Stimulated activated CD4-positive, alpha-beta T cell treated with anti-CD3 and anti-CD28 coated beads, Interleukin-1b, Interleukin-23, amount 100 ng/mL, for 4 hours (primary cell): Measurements from ENCODE around the gene PAPPA2.
"Not testable (repeated sequence)": the region's sequence is repeated elsewhere in the genome, so short reads cannot be mapped to it uniquely, and the experiment has no call there.

ENCODE experiments used
- DNase-seq, 2 donors: peaks; one replicate each; pipeline ENCODE4 v3.0.0-alpha.2; 2020; ENCODE audit warnings: low read depth in 2 of 2

PAPPA2 gene

GRCh38 chr1:176551146-176551545, 88.2 kb downstream of the PAPPA2 start:
- DNase-seq: no peak

GRCh38 chr1:176552217-176552991, 89.4 kb downstream of the PAPPA2 start:
- no peak for DNase-seq

GRCh38 chr1:176552999-176553398, 90.0 kb downstream of the PAPPA2 start:
- no peak for DNase-seq

DNA sequence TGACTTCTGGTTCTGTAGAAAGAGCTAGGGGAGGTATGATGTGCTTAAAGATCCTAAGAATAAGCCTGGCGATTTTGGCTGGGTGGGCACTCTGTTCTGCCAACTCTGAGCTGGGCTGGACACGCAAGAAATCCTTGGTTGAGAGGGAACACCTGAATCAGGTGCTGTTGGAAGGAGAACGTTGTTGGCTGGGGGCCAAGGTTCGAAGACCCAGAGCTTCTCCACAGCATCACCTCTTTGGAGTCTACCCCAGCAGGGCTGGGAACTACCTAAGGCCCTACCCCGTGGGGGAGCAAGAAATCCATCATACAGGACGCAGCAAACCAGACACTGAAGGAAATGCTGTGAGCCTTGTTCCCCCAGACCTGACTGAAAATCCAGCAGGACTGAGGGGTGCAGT, 93.3 kb downstream of the PAPPA2 start:
- no peak for DNase-seq

DNA sequence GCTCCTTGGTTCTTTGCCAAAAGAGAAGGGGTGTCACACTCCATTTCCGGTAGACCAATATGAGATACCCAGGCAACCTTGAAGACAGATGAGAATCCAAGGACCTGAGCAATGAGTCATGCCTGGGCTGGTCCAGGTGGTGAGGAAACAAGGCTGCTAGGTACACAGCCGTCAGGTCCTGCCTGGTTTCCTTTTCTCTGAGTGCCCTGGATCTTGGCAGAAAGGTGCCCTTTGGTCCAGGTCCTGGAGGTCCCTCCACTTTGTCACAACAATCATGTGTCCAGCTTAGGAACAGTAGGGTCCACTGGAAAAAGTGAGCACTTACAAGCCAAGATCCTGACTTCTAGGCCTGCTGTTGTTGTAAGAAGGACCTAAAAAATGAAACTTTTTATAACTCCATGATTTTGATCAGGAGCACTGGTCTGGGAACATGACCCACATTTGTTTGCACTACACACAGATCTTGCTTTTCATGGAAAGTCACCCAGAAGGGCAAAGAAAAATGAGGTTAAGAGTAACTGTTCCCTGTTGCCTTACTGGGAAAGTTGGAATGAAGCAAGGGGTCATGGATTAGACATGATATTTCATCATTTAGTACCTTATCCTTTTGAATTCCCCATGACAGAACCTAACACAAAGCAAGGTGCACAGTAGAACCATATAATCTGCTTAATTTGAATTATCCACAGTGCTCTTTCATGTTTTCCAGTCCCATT, 94.7 kb downstream of the PAPPA2 start:
- DNase-seq: no peak

DNA sequence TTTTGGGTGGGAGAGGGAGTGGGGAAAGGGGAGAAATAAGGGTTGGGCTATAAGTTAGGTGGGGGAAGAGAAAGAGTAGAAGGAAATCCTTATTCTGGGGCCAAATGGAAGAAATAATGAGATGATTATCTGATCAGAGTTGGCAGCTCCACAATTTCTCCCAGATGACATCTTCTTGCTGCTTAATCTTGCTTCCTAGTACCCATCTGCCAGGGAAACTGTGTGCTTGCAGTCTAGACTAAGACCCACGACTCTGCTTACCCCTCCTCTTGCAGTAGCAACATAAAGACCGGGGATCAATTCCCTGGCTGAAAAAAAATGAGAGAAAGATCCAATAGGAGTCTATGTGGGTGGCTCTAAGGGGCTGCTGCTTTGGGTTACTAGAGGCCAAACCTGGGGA, 95.6 kb downstream of the PAPPA2 start:
- DNase-seq: no peak

DNA sequence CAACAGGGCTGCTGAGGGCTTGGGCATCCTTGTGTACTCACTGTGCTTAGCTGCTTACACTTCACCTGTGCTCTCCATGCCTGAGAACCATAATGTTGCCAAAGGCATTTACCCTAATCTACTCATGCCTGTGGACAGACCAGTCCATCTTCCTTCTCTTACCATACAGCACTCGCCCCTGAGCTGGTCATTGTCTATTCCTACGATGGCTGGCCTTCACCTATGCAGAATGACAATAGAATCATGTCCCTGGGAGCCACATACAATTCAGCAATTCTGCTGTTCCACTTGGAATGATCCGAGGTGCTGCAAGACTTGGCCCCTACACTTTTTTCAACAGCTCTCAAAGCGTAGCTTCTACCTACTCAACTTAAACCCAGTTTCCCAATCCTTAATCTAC, 96.5 kb downstream of the PAPPA2 start:
- no peak for DNase-seq

DNA sequence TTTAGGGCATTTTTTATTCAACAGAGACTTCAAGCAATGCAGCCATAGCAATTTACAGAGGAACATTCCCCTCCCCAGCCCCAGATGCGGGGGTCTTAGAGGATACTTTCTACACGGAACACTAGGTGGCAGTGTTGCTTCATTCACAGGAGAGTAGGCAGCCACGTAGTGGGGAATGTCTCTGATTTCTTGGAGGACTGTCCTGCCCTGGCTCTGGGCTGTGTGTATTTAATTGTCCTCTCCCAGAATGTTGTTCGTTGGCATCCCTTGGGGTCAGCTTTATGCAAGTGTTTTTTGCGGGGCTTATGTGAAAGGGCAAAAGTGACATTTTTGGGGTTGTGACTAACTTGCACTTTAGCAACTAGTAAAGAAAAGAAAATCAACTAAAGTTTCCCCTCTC, 96.9 kb downstream of the PAPPA2 start:
- no peak for DNase-seq

DNA sequence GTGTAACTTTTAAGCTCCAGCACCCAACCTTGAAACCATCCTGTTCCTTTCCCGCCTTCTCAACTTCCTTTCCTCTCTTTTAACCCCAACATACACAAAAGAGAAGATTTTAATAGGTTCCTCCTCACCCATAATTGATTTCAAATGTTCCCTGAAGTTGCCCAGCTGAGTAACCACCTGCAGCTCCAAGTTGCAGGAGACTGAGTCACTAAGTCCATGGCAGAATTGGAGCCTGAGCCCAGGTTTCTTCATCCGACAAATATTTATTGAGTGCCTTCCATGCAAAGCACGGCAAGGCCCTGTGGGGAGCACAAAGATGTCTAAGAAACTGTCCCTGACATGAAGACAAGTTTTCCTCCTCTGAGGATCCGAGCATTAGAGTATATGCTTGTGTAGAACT, 97.7 kb downstream of the PAPPA2 start:
- no peak for DNase-seq

GRCh38 chr1:176561761-176562160, 98.8 kb downstream of the PAPPA2 start:
- DNase-seq: not testable (repeated sequence)

DNA sequence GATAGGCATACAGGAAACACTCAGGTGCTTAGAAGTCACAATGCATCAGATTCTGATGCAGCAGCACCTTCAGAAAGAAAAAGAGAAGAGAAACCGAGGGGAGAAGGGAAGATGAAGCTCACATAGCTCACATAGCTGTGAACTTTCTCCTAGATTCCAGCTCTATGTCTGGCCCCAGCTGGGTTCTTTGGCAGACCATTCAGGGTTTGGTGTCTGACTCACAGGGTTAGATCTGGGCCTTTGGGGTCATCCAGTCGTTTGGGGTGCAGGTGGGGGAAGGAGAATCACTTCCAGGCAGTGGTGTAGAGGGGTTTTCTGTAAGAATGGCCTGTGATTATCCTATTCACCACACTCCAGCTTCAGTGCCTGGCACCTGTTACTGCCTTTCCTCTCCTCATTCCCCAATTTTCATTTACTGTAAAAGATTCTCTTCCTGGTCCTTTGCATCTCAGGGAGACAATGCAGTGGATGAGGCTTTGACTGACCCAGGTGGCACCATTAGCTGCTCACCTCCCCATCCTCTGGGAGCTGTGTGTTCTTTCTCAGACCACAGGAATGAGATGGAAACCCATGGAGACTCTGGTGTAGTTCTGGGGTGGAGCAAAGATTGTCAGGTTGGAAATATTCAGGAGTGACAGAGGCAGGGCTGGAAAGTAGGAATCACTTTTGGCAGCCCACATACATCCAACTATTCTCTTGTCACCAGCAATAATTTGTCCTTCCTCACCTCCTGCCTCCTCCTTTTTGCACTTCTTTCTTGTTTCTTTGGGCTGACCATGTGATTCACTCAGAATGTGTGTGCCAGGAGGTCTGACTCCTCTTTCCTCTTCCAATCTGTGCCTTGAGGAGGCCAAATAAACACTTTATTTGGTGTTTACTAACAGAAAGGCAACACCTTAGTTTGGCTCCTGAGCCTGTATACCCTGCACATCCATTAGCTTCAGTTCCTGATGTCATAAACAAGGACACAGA, 103.3 kb downstream of the PAPPA2 start:
- no peak for DNase-seq

DNA sequence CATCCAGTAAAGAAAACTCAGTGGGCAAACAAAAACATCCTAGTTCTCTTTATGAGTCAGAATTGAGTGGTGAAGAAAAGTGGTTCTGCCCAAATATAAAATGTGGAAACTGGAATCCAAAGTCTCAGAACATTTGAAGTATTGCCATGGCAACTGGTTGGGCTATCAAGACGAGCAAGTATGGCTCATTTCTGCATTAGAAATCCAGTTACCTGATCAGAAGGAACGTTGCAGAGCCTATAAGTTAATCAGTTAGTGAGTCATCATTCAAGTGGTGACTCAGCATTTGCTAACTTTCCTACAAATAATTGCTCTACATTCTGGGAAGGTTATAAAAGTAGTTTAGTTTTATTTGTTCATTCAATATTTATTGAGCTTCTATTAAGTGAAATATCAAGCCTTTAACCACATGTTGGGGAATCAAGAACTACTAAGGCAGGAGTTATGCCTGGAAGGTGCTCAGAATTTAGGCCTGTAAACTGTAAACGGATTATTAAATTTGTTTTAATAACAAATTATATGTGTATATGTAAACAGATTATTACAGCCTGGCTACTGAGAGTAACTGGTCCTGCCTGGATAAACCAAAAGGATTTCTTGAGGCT, 104.3 kb downstream of the PAPPA2 start:
- DNase-seq: no peak

- no peak for DNase-seq
Measured at GRCh38 chr1:176568185-176568584, 105.2 kb downstream of the PAPPA2 start.

GRCh38 chr1:176574756-176575155, 111.8 kb downstream of the PAPPA2 start:
- DNase-seq: no peak

DNA sequence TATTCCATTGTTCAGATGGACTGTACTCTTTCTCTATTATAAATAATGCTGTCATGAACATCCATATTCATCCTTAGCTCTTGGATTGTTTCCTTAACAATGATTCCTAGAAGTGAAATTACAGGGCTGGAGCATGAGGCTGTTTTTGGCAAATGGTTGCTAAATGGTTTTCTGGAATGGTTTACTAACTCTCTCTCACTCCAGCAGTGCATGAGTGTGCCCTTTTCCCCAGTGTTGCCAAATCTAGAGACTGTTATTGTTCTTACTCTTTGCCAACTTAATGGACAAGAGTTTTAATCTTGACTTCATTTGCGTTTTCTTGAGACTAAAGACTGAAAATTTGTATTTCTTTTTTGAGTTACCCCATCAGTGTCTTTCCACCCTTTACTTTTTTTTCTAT, 113.0 kb downstream of the PAPPA2 start:
- no peak for DNase-seq

GRCh38 chr1:176576670-176577069, 113.7 kb downstream of the PAPPA2 start:
- DNase-seq: no peak

DNA sequence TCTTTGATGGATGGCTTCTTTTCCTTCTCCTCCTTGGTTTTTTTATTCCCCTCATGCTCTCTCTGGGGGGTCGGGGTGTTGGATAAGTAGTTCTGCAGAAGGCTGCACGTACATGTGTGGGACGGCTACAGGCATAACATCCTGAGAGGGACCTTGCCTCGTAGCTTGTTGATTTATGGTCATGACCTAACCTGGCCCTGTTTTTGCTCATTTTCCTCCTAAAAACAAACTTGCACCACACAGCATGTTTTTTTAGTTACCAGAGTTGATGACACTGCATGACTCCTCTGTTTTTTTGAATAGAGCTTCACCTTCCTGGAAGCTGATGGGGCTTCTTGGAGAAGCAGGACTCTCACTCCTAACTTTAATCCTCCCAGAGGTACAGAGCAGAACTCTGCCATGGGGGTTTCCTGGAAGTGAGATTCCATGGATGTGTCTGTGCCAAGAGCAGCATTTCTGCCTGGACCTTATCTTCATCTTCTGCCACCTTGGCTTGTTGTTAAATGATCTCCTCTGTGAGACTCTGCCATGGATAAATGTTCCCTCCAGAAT, 114.7 kb downstream of the PAPPA2 start:
- DNase-seq: no peak

DNA sequence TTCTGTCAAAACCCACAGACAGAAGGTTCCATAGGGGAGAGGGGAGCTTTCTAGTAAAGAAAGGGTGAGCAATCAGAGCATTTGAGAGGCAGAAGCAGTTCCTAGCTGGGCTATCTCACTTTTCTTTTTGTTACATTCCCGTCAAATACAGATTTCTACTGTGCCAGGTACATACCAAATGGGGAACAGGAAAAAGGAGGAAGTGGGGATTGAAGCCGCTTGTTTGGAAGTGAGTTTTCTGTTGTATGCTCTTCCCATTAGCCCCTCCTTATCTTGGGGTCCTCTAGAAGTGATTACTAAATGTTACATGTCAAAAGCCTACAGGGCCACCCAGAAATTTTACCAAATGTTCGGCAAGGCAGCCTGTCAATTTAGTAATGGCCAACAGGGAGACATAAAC, 116.1 kb downstream of the PAPPA2 start:
- no peak for DNase-seq

- DNase-seq: no peak
Measured at GRCh38 chr1:176595217-176595616, 132.2 kb downstream of the PAPPA2 start.

DNA sequence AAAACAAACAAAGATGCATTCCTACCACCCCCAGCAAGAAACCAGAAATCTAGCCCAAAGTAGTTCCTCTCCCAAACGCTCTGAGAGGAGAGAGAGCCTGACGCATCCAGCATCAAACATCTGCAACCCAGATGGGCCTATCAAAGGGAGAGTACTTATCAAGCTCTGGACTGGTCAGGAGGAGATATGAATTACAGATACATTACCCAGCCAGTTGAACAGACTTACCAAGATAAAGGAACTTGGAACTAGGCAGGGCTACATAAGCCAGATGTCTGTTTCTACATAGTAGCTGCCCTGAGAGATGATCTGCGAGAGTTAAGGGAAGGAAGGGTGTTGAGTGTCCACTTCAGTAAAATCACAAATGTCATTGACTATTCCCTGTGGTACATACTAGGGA, 138.4 kb downstream of the PAPPA2 start:
- DNase-seq: no peak

- no peak for DNase-seq
Measured at GRCh38 chr1:176602388-176603004, 139.5 kb downstream of the PAPPA2 start.
